ENCODE results near the gene DYNLRB2. TPM values are rescaled to one million over a fixed set of nuclear protein-coding genes. Genes with fewer than 3 reads are reported as not detected.

The DYNLRB2 gene
- total RNA-seq, 1 donor, result 0.27 TPM

GRCh38 chr16:80596507-80597207, 55.9 kb downstream of the DYNLRB2 start:
- no peak for DNase-seq (ENCODE audit: low read depth in 2 of 3, low spot score in 2 of 3)

GRCh38 chr16:80599466-80599865, 58.7 kb downstream of the DYNLRB2 start:
- no peak for DNase-seq (ENCODE audit: low read depth in 2 of 3, low spot score in 2 of 3)
